PFSK-1 (cell line): ENCODE measurements around the gene TAGLN.

Source experiments
- FOXP2 ChIP-seq: optimal IDR thresholded peaks from 2 replicates; pipeline ENCODE3; 2011; ENCODE audit warnings: borderline replicate concordance, control low read depth, inconsistent platforms; ENCODE audit not compliant: insufficient read depth; ENCODE audit errors: extremely low read length, extremely low read depth
- POLR2AphosphoS5 ChIP-seq: IDR thresholded peaks from 2 replicates; pipeline ENCODE4 v1.6.1; 2012; ENCODE audit warnings: low read depth, mild to moderate bottlenecking, control low read depth, low read length, moderate library complexity
- SIN3A ChIP-seq: IDR thresholded peaks from 2 replicates; pipeline ENCODE4 v1.6.1; 2012; ENCODE audit warnings: mild to moderate bottlenecking, low read length, moderate library complexity, borderline replicate concordance; ENCODE audit not compliant: insufficient read depth
- TAF1 ChIP-seq: IDR thresholded peaks from 2 replicates; pipeline ENCODE4 v1.6.1; 2012; ENCODE audit warnings: low read length, control low read depth, borderline replicate concordance; ENCODE audit not compliant: insufficient read depth
- TF ChIP-seq, protein P1 (sequence below), 2 experiments: IDR thresholded peaks; 2 replicates each; pipeline versions ENCODE4 v1.6.1 to v1.8.0; 2011 to 2012; ENCODE audit warnings: low read depth in 2 of 2, low read length in 2 of 2, control low read depth in 1 of 2, inconsistent platforms in 1 of 2, mild to moderate bottlenecking in 1 of 2, moderate library complexity in 1 of 2; ENCODE audit not compliant: insufficient read depth in 1 of 2

Gene TAGLN

DNA sequence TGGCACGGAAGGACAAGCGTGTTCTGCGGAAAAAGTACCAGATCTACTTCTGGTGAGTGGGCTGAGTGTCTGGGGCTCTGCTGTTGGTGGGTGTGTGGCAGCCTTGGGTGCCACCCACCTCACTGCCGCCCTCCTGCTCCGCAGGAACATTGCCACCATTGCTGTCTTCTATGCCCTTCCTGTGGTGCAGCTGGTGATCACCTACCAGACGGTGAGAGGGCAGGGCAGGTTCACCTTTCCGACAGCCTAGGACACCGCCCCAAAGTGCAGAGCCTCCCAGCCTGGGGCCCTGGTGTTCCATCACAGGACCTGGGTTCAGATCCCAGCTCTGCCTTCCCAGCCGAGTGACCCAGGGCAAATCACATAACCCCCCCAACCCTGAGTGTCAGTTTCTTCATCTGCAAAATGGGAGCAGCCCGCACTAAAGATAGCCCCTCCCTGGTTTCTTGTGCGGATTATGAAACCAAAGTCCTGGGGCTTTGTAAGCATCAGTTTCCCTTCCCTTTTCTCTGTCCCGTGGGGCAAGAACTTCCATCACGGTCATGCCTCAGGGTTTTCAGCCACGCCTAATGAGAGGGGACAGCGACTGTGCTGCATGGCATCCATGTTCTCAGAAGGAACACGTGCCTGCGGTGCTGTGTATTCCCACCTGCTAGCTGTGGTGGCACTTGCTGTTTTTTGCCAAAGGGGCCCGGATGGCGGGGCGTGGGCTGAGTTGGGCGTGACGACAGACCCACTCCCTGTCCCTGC, 9.8 kb upstream of the TAGLN start:
- no peak for TF ChIP-seq FOXP2
- no peak for TF ChIP-seq TAF1
- no peak for TF ChIP-seq SIN3A
- TF ChIP-seq POLR2AphosphoS5: no peak
- TF ChIP-seq, protein P1, sequence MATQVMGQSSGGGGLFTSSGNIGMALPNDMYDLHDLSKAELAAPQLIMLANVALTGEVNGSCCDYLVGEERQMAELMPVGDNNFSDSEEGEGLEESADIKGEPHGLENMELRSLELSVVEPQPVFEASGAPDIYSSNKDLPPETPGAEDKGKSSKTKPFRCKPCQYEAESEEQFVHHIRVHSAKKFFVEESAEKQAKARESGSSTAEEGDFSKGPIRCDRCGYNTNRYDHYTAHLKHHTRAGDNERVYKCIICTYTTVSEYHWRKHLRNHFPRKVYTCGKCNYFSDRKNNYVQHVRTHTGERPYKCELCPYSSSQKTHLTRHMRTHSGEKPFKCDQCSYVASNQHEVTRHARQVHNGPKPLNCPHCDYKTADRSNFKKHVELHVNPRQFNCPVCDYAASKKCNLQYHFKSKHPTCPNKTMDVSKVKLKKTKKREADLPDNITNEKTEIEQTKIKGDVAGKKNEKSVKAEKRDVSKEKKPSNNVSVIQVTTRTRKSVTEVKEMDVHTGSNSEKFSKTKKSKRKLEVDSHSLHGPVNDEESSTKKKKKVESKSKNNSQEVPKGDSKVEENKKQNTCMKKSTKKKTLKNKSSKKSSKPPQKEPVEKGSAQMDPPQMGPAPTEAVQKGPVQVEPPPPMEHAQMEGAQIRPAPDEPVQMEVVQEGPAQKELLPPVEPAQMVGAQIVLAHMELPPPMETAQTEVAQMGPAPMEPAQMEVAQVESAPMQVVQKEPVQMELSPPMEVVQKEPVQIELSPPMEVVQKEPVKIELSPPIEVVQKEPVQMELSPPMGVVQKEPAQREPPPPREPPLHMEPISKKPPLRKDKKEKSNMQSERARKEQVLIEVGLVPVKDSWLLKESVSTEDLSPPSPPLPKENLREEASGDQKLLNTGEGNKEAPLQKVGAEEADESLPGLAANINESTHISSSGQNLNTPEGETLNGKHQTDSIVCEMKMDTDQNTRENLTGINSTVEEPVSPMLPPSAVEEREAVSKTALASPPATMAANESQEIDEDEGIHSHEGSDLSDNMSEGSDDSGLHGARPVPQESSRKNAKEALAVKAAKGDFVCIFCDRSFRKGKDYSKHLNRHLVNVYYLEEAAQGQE (IDR thresholded peaks at IDR 0.05; ENCODE audit: insufficient read depth in 1 of 2, low read depth in 2 of 2, low read length in 2 of 2): no peak

DNA sequence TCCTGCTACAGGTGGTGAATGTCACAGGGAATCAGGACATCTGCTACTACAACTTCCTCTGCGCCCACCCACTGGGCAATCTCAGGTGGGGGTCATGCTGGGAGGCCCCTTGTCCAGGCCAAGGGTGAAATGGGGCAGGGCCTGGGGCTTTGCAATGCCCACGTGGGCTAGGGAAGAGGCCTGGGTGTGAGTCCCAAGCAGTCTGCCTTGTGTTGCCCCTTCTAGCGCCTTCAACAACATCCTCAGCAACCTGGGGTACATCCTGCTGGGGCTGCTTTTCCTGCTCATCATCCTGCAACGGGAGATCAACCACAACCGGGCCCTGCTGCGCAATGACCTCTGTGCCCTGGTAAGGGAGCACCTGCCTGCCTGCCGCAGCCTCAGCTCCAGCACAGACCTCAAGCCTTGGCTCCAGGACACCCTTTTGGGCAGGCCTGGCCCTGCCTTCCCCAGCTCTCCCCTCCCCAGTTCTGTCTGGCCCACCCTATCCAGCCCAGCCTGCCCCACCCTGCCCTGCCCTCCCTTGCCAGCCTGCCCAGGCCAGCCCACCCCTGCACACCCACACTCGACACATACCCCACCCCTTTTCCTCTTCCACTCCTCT, 9.1 kb upstream of the TAGLN start:
- TF ChIP-seq TAF1 (no peak), SIN3A (no peak), POLR2AphosphoS5 (no peak), FOXP2 (no peak)
- TF ChIP-seq, protein P1 (IDR thresholded peaks at IDR 0.05; ENCODE audit: insufficient read depth in 1 of 2, low read depth in 2 of 2, low read length in 2 of 2): no peak

DNA sequence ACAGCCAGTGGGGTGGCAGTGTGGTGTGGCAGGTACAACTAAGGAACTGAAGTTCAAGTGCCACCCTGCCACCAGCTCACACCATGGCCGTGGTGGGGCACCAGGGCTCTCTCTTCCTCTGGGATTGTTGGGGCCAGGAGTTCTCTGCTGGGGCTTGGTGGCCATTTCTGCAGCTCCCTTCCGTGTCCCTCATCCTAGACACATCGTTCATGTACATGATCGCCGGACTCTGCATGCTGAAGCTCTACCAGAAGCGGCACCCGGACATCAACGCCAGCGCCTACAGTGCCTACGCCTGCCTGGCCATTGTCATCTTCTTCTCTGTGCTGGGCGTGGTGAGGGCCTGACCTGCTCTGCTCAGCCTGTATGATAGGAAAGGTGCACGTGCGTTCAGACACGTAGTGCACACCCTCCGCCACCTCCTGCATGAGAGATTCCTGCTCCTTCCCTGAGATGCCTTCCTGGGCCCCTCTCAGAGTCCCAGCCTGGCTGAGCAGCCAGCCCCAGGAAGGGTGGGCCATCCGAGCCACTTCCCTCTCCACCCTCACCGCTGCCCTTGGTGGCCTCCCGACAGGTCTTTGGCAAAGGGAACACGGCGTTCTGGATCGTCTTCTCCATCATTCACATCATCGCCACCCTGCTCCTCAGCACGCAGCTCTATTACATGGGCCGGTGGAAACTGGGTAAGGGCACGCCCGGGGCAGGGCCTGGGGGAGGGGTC, 7.3 kb upstream of the TAGLN start:
- TF ChIP-seq TAF1 (no peak), SIN3A (no peak), FOXP2 (no peak), POLR2AphosphoS5 (no peak)
- TF ChIP-seq, protein P1 (IDR thresholded peaks at IDR 0.05; ENCODE audit: insufficient read depth in 1 of 2, low read depth in 2 of 2, low read length in 2 of 2): no peak

DNA sequence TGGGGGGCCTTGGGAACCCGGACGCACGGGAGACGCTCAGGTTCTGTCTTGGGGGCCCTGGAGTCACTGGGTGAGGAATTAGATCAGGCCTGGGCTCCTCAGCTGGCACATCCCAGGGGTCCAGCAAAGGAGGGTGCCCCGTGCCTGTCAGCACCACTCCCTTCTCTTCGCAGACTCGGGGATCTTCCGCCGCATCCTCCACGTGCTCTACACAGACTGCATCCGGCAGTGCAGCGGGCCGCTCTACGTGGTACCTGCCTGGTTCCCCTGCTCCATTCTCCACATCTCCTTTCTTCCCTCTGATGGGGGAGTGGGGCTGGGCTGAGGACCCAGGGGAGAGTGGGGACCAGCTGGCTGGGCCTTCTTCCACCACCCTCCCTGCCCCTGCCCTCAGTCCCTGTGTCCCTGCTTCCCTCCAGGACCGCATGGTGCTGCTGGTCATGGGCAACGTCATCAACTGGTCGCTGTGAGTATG, 6.7 kb upstream of the TAGLN start:
- no peak for TF ChIP-seq SIN3A
- TF ChIP-seq POLR2AphosphoS5: no peak
- TF ChIP-seq TAF1: no peak
- no peak for TF ChIP-seq FOXP2
- TF ChIP-seq, protein P1 (IDR thresholded peaks at IDR 0.05; ENCODE audit: insufficient read depth in 1 of 2, low read depth in 2 of 2, low read length in 2 of 2): no peak
